HL-60/S4 treated with phorbol 12-myristate 13-acetate at 8.2 ng/mL for 4 days and 3 days (cell line): ENCODE measurements around the gene CLCN1.

Experiments used
- in situ Hi-C: fragments of 300-500 bp; cut with MboI; formaldehyde crosslinking; loops from 2 replicates; pipeline ENCODE4 v1.15.0; 2022; ENCODE audit warnings: low sequenced_read_pairs

CLCN1 gene

GRCh38 chr7:143331179-143331801 is 15.4 kb downstream of the CLCN1 start:
- in situ Hi-C loops = no loop called here

GRCh38 chr7:143334244-143334643 is 18.3 kb downstream of the CLCN1 start:
- in situ Hi-C loops = no loop called here

GRCh38 chr7:143337216-143337615 is 21.3 kb downstream of the CLCN1 start:
- in situ Hi-C loops = no loop called here

- in situ Hi-C loops = no loop called here
Measured at GRCh38 chr7:143341842-143342241, 25.9 kb downstream of the CLCN1 start.

GRCh38 chr7:143343596-143343995 is 27.7 kb downstream of the CLCN1 start:
- in situ Hi-C loops = no loop called here

GRCh38 chr7:143345428-143345900 is 29.6 kb downstream of the CLCN1 start:
- in situ Hi-C loops = no loop called here

- in situ Hi-C loops = no loop called here
Measured at GRCh38 chr7:143346018-143346417, 30.1 kb downstream of the CLCN1 start.

- in situ Hi-C loops = no loop called here
Measured at GRCh38 chr7:143347950-143348349, 32.0 kb downstream of the CLCN1 start.

GRCh38 chr7:143351060-143351459 is 35.1 kb downstream of the CLCN1 start:
- in situ Hi-C loops = no loop called here

- in situ Hi-C loops = no loop called here
Measured at GRCh38 chr7:143351574-143351973, 35.7 kb downstream of the CLCN1 start.

- in situ Hi-C loops = no loop called here
Measured at GRCh38 chr7:143352531-143353002, 36.7 kb downstream of the CLCN1 start.

- in situ Hi-C loops = no loop called here
Measured at GRCh38 chr7:143354376-143354775, 38.5 kb downstream of the CLCN1 start.

GRCh38 chr7:143354965-143355364 is 39.1 kb downstream of the CLCN1 start:
- in situ Hi-C loops = no loop called here

- in situ Hi-C loops = no loop called here
Measured at GRCh38 chr7:143355450-143356385, 39.8 kb downstream of the CLCN1 start.

- in situ Hi-C loops = no loop called here
Measured at GRCh38 chr7:143356414-143357050, 40.6 kb downstream of the CLCN1 start.

GRCh38 chr7:143358626-143359025 is 42.7 kb downstream of the CLCN1 start:
- in situ Hi-C loops = no loop called here

- in situ Hi-C loops = no loop called here
Measured at GRCh38 chr7:143359771-143360353, 44.0 kb downstream of the CLCN1 start.

- in situ Hi-C loops = no loop called here
Measured at GRCh38 chr7:143360788-143361551, 45.1 kb downstream of the CLCN1 start.

GRCh38 chr7:143361552-143362130 is 45.7 kb downstream of the CLCN1 start:
- in situ Hi-C loops = no loop called here
